Esophagus squamous epithelium (tissue), 4 donors: ENCODE measurements around the gene CADM1.

Experiments used
- POLR2A ChIP-seq, 4 donors: fragments of 450-650 bp; IDR thresholded peaks; one replicate each; pipeline ENCODE4 v1.6.1; 2017; ENCODE audit warnings: antibody characterized with exemption in 4 of 4, mild to moderate bottlenecking in 4 of 4, moderate library complexity in 3 of 4
- TF ChIP-seq, protein P1 (sequence below), 6 experiments: fragments of 450-650 bp in 4 of 6; fragments of 200-600 bp in 2 of 6; sonication (generic) in 2 of 6; IDR thresholded peaks; one replicate each; pipeline ENCODE4 v1.5.1; 2016 to 2019; ENCODE audit warnings: antibody characterized with exemption in 6 of 6, mild to moderate bottlenecking in 4 of 6, moderate library complexity in 4 of 6

DNA sequence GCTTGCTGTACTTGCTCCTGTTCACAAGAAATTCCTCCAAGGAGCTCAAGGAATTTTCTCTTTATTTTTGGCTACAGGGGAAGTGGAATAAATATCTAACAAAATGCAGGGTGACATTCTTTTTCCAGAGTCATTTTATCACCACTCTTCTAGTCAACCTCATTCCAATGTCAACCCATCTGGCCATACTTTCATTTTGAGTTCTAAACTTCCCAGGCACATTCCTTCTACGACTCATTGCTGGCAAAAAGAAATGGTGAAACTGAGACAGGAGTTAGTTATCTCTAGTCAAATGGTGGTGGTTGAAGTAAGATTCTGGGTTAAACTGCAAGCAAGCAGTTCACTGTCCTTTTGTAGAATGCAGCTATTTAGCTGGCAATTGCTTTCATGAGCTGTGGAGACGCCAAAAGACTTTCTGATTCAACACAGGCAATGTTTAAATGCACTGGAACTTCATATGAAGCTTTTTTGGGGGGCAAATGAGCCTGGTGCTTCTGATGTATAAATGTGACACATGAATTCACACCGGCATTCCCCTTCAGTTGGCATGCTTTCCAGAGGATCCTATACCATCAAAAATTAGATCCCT lies 304.6 kb downstream of the CADM1 start:
- no peak for TF ChIP-seq POLR2A (IDR thresholded peaks at IDR 0.05)
- TF ChIP-seq, protein P1, sequence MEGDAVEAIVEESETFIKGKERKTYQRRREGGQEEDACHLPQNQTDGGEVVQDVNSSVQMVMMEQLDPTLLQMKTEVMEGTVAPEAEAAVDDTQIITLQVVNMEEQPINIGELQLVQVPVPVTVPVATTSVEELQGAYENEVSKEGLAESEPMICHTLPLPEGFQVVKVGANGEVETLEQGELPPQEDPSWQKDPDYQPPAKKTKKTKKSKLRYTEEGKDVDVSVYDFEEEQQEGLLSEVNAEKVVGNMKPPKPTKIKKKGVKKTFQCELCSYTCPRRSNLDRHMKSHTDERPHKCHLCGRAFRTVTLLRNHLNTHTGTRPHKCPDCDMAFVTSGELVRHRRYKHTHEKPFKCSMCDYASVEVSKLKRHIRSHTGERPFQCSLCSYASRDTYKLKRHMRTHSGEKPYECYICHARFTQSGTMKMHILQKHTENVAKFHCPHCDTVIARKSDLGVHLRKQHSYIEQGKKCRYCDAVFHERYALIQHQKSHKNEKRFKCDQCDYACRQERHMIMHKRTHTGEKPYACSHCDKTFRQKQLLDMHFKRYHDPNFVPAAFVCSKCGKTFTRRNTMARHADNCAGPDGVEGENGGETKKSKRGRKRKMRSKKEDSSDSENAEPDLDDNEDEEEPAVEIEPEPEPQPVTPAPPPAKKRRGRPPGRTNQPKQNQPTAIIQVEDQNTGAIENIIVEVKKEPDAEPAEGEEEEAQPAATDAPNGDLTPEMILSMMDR (IDR thresholded peaks at IDR 0.05), result no peak
